ENCODE measurements around the gene STX5. TPM values are rescaled to one million over a fixed set of nuclear protein-coding genes. Genes with fewer than 3 reads are reported as not detected.
A peak's percentile ranks its signal among the peaks of the same experiment; 100 is the strongest.

The STX5 gene
- total RNA-seq, 2 experiments from 2014 or later: 30.6 to 41.0 TPM

DNA sequence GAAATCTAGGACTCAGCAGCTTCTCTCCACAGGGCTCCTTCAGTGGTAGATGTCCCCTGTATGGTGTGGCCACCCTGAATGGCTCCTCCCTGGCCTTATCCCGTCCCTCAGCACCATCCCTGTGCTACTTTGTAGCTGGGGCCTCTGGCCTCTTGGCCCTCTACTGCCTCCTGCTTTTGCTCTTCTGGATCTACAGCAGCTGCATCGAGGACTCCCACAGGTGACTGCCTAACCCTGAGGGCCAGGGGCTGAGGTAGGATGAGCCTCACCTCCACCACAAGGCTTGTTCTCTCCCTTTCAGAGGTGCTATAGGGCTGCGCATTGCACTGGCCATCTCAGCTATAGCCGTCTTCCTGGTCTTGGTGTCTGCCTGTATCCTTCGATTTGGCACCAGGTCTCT lies 42.9 kb downstream of the STX5 start:
- Histone ChIP-seq H3K36me3 (ENCODE audit: insufficient read depth, low read length) (peaks cover 57% of the 10 kb centered on the region), H3K9me3 (ENCODE audit: low read length) (no peaks in the 10 kb centered on the region), H3K4me3 (ENCODE audit: low read depth, low read length, poor library complexity, severe bottlenecking) (no peak overlapping the region), H3K4me1 (ENCODE audit: insufficient read depth, low read length, poor library complexity, severe bottlenecking) (peaks cover 42% of the 10 kb centered on the region), H3K27ac (ENCODE audit: low read depth, low read length, poor library complexity, severe bottlenecking) (peak overlapping the region; percentile 18), H3K4me2 (ENCODE audit: low read length) (peak overlapping the region; percentile 36; the same call in 1 of the 2 replicates), H4K20me1 (ENCODE audit: insufficient read depth, low read length) (no peaks in the 10 kb centered on the region), H3K79me2 (ENCODE audit: insufficient read depth, low read depth, low read length) (peaks cover 30% of the 10 kb centered on the region; the same call in 1 of the 2 replicates), H3K9me2 (ENCODE audit: insufficient read depth, low read length) (no peaks in the 10 kb centered on the region), H2AFZ (ENCODE audit: low read length) (no peak overlapping the region)
- POLR2A ChIA-PET: interaction anchor here (0.6 to 1.4 kb wide), 4 partner anchors 14 to 109 kb away, joined by 3 to 7 read pairs (median 4); no protein-coding TSS in a partner anchor
- no peak for DNase-seq (ENCODE audit: low spot score)
- BruUV-seq (replicated peaks): no TSS peak
- CTCF ChIA-PET (ENCODE audit: unreplicated experiment): interaction anchor here (0.6 kb wide), 1 partner anchor 233 kb away, joined by 5 read pairs; no protein-coding TSS in a partner anchor
- no peak for TF ChIP-seq EZH2phosphoT487 (IDR thresholded peaks at IDR 0.05; ENCODE audit: borderline replicate concordance, low read depth, low read length)
- TF ChIP-seq, protein P1, sequence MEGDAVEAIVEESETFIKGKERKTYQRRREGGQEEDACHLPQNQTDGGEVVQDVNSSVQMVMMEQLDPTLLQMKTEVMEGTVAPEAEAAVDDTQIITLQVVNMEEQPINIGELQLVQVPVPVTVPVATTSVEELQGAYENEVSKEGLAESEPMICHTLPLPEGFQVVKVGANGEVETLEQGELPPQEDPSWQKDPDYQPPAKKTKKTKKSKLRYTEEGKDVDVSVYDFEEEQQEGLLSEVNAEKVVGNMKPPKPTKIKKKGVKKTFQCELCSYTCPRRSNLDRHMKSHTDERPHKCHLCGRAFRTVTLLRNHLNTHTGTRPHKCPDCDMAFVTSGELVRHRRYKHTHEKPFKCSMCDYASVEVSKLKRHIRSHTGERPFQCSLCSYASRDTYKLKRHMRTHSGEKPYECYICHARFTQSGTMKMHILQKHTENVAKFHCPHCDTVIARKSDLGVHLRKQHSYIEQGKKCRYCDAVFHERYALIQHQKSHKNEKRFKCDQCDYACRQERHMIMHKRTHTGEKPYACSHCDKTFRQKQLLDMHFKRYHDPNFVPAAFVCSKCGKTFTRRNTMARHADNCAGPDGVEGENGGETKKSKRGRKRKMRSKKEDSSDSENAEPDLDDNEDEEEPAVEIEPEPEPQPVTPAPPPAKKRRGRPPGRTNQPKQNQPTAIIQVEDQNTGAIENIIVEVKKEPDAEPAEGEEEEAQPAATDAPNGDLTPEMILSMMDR (conservative IDR thresholded peaks at IDR 0.05; ENCODE audit: low read length): peak; percentile 25; the same call in 1 of the 2 replicates
- intact Hi-C loops (cut with micrococcal nuclease; ENCODE audit: unreplicated experiment): loop anchor here (5.0 kb wide), 2 partner anchors 112 to 233 kb away; partner anchors contain the start of gene UBXN1

- Histone ChIP-seq H3K4me2 (ENCODE audit: low read length) (peak within 1 kb of the TSS; percentile 80), H3K27ac (ENCODE audit: low read depth, low read length, poor library complexity, severe bottlenecking) (peak within 1 kb of the TSS; percentile 79), H4K20me1 (ENCODE audit: insufficient read depth, low read length) (no peaks in the 10 kb centered on the region), H3K36me3 (ENCODE audit: insufficient read depth, low read length) (peaks cover 51% of the 10 kb centered on the region), H3K4me3 (ENCODE audit: low read depth, low read length, poor library complexity, severe bottlenecking) (peak within 1 kb of the TSS; percentile 97), H2AFZ (ENCODE audit: low read length) (peak within 1 kb of the TSS; percentile 47; the same call in 1 of the 2 replicates), H3K4me1 (ENCODE audit: insufficient read depth, low read length, poor library complexity, severe bottlenecking) (peaks cover 37% of the 10 kb centered on the region), H3K9me3 (ENCODE audit: low read length) (no peaks in the 10 kb centered on the region), H3K9me2 (ENCODE audit: insufficient read depth, low read length) (no peaks in the 10 kb centered on the region), H3K79me2 (ENCODE audit: insufficient read depth, low read depth, low read length) (peaks cover 30% of the 10 kb centered on the region; the same call in 1 of the 2 replicates)
- POLR2A ChIA-PET: interaction anchor here (0.5 to 1.7 kb wide), 7 partner anchors 19 to 1428 kb away, joined by 3 to 10 read pairs (median 4); partner anchors contain the start of gene ZBTB3
- TF ChIP-seq, protein P1 (conservative IDR thresholded peaks at IDR 0.05; ENCODE audit: low read length): peak; percentile 33; the same call in 1 of the 2 replicates
- no peak for TF ChIP-seq EZH2phosphoT487 (IDR thresholded peaks at IDR 0.05; ENCODE audit: borderline replicate concordance, low read depth, low read length)
- CTCF ChIA-PET (ENCODE audit: unreplicated experiment): interaction anchor here (1.0 to 1.4 kb wide), 3 partner anchors 25 to 76 kb away, joined by 3 to 4 read pairs (median 3); no protein-coding TSS in a partner anchor
- intact Hi-C loops (cut with micrococcal nuclease; ENCODE audit: unreplicated experiment): loop anchor here (2.0 to 5.0 kb wide), 5 partner anchors 18 to 235 kb away; partner anchors contain the start of genes HNRNPUL2, NXF1 and UBXN1
- BruUV-seq (replicated peaks): no TSS peak
- peak; percentile 99 for DNase-seq (ENCODE audit: low spot score)
These were observed 44.7 kb downstream of the STX5 start, which contains the start of gene TMEM179B for GRCh38 chr11:62787005-62787759. Gene TMEM179B, plus strand, starts transcription at chr11:62787402. Its CDS starts 30 bp downstream, at chr11:62787432.

Data from OCI-LY7 (cell line).